Activated CD8-positive, alpha-beta memory T cell treated with anti-CD3 and anti-CD28 coated beads for 48 hours (primary cell): ENCODE results near the gene OAF.
"Not testable (repeated sequence)": the region's sequence is repeated elsewhere in the genome, so short reads cannot be mapped to it uniquely, and the experiment has no call there.

Experiments used
- DNase-seq, 3 experiments: peaks; one replicate each; pipeline ENCODE4 v3.0.0-alpha.2; 2020; ENCODE audit warnings: low read depth in 2 of 3, low spot score in 2 of 3

The OAF gene

DNA sequence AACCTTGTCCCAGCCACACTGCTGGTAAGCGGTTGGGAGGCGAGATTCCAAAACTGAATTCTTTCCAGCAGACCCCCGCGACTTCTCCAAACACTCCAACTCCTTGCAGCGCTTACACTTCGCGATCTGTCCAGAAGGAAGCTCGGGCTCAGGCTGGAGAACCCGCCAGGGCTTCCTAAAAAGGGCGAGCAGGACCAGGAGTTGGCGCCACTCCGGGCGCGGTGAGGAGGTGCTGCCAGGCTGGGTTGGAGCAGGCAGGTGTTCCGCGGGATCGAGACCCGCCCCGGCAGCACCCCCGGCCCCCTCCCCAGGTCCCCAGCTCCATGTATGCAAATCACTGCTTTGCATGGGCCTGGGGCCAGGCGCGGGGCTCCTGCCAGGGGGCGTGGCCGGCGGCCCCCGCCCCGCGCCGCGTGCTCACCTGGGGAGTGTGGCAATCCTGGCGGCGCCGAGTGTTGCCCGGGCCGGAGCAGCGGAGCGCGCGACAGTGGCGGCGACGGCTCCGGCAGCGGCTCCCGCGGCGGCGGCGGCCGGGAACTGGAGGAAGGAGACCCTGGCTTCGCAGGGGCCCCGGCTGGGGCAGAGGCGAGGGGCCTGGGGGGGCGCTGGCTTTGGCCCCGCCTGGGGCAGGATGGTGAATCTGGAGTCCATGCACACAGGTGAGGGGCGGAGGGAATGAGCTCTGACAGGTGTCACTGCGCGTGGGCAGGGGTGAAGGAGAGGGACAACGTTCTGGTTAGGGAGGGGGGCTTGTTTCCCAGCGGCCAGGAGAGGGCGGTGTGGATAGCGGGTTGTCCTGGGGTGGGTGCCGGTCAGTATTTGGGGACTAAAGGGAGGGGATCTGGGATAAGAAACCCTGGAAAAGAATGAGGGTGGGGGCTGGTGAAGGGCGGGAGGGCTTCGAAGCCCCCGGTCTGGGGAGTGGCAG, 29.1 kb downstream of the OAF start, which contains the start of gene POU2F3:
TSS of gene POU2F3 (plus strand) at position 428 of the 928 bp plus-strand sequence. CDS start at position 632, 204 bp downstream.
- no peak for DNase-seq

DNA sequence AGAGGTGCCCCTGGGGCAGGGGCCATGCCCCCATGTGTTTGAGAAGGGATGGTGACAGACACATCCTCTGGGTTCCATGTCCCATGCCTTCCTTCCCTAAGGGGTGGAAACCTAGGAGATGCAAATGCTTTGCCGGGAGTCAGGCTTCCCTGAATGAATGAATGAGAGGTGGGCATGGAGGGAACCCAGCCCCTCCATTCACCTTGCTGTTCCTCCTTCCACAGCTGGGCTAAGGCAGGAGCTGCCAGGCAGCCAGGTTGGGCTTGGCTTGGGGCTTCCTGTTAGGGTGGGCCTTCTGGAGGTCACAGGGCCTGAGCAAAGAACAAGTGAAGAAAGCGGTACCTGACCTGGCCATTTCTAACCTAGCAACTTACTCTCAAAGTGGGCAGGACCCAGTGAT, 30.0 kb downstream of the OAF start:
- no peak for DNase-seq

DNA sequence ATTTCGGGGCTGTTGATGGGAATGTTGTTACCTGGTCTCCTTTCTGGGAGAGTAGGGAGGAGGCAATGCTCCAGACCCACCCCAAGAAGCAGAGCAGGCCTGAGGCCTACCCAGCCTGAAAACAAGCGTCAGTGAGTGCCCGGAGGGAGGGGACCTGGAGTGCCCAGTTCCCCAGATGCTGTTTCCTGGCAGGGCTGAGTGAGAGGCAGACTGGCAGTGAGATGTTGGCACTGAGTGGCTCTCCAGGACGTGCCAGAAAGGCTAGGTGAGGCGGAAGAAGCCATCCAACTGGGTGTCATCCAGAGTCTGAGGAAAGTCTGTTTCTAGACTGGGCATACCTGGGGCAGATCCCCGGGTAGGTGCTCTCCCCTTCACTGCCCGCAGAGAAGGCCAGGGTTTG, 30.4 kb downstream of the OAF start:
- no peak for DNase-seq

DNA sequence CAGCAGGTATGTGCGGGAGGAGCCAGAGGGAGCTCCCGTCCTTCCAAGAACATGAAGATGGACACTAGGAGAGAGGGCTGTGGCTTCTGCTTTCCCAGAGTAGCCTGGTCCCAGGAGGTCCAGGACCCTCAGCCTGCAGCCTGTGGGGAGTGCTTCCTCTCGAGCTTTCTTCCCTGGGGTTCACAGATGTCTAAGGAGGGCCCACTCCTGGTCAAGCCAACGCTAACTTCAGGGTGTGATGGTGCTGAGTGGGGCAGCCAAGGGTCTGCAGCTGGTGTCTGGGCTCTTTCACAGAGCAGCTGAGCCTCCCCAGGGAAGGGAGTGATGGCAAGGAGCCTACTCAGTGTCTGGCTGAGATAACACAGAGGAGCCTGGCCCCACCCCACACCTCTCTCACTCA, 32.4 kb downstream of the OAF start:
- DNase-seq: no peak

DNA sequence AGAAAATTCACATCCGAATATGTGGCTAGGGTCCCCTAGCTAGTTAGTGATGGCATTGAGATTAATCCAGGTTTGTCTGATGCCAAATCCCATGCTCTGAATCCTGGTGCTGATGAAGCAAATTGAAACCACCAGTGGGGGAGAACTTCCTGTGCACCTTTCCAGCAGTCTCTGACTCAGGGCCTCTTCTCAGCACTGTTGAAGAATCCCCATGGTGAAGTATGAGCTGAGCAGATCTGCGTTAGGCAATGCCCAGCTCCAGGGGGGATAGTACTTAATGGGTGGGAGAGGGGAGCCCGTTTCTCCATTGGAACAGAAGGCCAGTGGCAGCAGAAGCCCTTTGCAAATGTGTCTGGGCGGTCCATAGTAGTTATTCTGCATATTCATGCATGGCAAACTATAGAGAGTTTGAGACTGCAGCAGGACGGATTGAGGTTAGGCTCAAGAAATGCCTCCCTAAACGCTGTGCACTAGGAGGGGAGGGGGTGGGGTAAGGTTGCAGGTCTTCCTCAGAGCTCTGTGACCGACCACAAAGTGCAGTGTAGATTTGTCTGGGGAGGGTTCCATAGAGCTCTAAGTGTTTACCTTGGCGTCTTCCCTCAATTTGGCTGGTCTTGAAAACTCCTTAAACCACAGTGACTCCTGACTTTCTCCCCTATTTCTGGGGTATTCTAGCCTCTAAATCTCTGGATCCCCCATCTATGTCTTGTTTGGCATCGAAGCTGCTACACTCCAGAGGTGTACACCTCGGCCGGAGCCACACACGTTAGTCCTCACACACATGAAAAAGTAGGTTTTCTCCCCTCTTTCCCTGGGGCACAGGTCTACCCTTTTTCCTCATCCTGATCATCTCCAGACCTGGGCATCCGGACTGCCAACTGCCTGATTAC, 33.9 kb downstream of the OAF start:
- no peak for DNase-seq

DNA sequence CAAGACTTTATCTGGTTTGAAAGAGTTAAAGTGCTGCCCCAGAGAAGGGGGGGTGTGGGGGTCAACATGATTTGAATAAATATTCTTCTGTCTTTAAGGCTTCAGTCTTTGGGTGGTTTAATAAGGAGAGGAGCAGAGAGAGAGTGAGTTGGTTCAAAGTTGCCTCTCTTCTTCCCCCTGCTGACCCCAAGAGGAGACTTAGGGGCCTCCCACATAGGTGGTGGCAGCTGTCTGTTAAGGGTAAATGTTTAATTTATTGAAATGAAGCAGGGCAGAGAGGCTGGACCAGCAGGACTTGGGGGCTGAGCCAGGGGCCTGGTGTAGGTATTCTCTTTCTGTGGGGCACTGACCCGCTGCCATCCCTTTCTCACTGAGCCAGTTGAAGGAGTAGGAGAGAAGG, 34.6 kb downstream of the OAF start:
- DNase-seq: no peak

DNA sequence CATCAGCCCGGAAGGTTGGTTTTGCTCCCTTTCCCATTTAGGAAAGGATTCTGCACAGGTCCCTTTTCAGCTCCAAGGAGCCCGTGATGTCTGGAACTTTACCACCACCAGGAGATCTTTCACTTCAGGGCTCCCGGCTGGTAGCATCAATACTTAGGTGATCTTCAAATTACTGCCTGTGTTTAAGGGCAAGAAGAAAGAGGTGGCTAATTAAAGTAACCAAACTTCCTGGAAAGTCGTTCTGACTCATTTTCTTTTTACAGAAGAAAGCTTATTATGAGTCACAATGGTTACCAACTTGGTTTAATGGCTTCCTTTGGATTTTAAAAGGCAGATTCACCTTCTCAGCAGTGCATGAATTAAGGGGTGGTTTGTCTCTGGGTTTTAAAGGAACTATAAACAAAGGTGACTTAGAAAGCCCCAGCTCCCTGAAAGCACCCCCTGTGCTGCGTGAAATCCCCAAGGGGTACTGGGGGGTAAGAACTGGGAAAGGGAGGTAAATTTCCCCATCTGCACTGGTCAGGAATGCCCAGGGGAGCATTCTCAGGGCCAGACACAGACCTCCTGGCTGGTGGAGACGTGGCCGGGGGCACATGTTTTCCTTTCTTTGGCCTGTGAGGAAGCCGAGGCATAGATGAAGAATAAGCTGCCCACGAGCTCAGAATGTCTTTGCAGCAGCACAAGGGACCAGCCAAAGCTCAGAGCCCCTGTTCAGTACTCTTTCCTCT, 37.9 kb downstream of the OAF start:
- peak in 1 of 3 experiments; percentile 12 for DNase-seq

DNA sequence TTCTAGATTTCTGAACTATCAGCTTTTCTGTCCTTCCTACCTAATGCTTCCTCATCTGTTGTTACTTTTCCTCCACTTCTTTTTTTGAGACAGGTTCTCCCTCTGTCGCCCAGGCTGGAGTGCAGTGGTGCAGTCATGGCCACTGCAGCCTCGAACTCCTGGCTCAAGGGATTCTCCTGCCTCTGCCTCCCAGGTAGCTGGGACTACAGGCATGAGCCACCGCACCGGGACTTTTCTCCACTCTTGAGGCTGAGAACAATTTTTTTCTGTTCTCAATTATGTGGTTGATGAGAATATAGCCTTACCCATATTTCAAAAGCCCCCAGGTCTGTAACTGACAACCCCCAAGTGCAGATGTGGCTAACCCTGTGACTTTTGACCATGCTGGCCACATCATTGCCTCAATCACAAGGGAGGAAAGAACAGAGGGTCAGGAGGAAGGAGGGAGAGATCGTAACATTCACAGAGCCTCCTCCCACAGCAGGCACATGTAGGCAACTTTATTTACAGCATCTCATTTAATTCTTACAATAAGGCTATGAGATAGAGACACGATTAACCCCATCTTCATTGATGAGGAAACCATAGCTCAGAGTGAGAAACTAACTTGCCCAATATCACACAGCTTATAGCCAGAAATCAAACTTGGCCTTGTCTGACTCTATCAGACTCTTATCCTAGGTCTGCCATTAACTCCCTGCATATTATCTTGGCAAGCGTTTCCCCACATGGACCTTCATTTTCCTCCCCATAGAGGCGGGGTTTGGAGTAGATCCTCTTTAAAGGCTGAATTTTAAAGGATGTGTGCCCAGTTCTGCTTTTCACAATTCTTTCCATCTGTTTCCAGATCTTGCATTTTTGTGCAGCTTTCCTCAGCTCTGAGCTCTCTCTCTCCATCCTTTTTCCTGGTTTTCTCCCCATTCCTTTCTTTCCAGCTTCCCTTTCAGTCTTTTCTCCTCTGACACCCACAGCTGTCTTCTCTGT, 38.7 kb downstream of the OAF start:
- DNase-seq: no peak

DNA sequence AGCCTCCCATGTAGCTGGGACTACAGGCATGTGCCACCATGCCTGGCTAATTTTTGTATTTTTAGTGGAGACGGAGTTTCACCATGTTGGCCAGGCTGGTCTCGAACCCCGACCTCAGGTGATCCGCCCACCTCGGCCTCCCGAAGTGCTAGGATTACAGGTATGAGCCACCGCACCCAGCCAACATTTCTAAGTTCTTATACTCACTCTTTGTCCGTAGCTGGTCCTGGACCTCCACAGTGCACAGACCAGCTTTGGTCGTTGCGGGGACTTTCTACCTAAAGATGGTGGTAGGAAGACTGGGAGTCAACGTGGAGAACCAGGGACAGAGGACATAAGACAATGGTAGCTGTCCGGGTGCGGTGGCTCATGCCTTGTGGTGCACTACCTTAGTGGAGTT, 42.5 kb downstream of the OAF start:
- not testable (repeated sequence) for DNase-seq

DNA sequence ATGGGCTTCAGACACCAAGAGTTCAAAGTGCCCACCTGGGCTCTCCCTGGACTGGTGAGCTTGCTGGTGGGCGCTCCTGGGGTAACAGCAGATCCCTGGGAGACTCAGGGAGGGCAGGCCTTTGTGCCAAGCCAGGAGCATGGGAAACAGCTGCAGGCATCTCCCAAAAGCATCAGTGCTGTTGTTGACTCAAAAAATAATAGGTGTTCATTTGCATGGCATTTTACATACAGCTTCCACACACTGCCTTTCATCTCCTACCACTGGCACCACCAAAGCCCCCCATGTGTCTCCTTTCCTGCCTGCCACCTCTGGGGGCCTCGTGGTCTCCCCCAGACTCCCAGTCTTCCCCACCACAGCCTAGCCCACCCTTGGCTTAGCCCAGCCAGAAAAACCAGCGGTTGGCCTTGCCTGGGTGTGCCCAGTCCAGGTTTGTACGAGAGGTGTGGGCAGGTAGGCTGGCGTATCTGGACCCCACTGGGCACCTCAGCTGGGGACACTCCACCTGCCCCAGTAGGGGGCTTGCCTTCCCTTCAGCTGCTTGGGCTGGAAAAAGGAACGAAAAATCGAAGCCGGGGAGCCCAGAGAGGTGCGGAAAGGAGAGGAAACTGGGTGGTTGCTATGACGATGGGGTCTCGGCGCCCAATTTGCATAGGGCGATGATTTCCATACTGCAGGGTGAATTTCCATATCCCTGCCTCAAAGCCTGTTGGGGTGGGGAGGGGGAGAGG, 44.1 kb downstream of the OAF start:
- DNase-seq: no peak

DNA sequence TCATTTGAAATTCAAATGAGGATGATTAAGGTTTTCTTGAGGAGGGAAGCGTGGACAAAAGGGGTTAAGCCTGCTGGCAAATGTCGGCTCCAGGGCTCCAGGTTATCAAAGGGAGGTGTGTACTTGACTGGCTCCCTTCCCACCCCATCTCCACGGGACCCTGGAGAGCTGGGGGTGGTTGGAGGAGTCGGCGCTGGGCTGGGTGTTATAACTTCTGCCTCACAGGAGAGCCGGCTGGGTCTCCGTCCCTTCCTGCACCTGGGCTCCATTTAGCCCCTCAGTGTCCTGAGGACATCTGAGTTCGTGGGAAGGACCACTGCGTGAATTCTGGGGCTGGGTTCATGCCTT, 44.7 kb downstream of the OAF start:
- DNase-seq: no peak

DNA sequence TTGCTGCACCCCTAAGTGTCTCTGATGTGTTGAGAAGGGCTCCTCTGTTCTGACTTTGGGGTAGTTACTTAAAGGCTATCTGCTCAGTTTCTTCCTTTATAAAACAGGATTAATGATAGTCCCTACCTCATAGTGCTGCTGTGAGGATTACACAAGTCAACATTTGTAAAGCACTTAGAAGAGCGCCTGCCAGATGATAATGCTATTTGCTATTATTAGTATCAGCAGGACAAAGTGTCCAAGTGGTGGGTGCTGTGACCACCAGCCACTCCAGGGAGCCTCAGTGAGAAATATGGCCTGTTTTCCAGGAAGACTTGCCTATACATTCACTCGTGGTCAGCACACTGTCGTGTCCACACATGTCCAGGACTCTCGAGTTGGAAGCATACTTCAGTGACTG, 45.3 kb downstream of the OAF start:
- no peak for DNase-seq

DNA sequence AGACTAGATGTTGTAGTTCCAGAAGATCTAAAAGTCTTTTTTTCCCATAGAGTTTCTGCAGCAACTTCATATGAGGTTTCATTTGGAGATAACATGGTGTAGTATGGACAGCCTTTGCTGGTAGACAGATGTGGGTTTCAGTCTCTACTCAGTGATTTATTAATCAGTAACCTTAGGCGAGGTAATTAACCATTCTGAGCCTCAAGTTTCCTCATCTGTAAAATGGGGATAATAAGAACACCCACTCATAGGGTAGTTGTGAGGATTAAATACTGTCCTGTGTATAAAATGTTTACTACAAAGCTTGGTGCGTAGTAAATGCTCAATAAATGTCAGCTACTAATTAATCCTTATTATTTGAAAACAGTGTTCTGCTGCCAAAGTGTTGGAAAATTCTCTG, 45.9 kb downstream of the OAF start:
- DNase-seq: no peak

DNA sequence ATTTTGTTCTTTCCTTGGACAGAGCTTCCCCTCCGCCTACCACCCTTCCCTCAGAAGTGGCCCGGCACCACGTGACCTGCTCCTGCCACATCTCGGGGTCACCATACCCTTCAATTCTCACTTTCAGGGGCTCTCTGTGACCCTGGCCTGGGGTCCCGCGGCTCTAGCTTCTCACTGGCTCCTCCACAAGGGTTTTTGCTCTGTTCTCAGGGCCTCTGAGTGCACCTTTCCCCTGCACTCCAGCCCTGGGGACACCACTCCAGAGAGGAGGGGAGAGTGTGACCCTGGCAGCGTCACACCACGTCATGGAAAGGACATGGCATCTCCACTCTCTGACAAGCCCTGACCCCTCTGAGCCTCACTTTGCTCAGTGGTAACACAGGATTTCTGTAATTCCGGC, 46.5 kb downstream of the OAF start:
- no peak for DNase-seq

DNA sequence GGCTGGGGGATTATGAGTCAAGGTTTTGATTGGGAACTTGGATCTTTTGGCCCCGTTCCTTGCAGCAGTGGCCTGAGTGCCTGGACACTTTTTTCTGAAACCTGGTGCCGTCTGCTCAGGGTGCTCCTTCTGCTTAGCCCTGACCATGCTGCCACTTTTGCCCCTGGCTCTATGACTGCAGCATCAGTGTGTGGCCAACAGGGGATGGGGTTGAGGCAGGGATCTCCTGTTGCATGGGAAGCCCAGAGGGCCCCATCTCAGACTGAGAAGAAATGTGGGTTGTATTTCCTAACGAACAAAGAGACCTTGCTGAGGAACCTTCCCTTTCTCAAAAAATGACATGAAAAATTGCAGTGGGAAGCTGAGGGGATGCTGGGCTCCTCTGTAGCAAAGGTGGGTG, 47.8 kb downstream of the OAF start:
- DNase-seq: no peak

DNA sequence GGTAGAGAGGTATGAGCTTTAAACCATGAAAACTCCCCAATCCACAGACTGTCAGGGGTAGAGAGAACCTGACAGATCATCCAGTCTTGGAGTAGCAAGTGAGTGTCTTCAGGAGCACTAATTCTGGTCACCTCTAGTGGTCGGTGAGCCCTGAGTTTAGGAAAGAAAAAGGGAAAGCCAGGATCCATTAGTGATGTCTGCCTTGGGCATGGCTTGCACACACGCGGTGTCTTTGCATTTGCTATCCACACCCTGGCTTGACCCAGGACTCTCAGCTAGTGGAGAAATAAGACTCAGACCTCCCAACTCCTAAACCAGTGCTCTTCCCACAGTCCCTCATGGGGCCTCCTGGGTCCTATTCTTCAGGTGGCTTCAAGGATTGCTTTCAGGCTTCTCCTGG, 48.4 kb downstream of the OAF start:
- no peak for DNase-seq

DNA sequence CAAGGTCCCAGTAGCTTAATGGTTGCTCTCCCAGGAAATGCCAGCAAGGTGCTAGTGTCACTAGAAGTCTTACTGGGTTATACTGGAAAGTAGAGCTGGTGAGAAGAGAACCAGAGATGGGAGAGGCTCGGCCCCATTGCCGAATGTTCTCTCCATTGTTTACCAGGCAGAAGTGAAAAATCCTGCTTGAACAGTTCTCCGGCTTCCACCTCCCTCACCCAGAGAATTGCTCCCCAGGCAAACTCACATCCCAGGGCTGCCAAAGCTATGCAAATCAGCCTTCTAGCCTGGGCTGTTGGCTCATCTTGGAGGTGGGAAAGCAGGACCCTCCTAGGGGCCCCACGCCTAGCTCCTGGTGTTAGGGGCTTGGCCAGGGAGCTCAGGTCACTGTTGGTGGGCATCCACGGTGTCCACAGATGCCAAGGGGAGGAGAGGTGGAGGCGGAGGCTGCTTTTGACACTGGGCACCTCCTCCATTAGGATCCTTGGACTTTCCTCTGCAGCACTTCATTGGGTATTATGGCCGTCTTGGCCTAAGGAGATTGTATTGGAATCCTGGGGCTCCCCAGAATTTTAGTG, 49.2 kb downstream of the OAF start:
- DNase-seq: no peak

DNA sequence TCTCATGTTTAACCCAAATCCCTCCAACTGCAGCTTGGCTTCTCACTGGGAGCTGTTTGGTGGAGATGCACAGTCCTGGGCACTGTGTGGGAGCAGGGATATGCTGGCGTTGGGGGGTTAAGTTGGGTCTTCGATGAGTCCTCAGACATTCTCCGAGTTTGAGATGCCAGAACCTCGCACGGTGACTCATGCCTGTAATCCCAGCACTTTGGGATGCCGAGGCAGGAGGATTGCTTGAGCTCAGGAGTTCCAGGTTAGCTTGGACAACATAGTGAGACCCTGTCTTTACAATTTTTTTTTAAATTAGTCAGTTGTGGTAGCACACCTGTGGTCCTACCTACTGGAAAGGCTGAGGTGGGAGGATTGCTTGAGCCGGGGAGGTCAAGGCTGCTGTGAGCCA, 49.8 kb downstream of the OAF start:
- DNase-seq: no peak

DNA sequence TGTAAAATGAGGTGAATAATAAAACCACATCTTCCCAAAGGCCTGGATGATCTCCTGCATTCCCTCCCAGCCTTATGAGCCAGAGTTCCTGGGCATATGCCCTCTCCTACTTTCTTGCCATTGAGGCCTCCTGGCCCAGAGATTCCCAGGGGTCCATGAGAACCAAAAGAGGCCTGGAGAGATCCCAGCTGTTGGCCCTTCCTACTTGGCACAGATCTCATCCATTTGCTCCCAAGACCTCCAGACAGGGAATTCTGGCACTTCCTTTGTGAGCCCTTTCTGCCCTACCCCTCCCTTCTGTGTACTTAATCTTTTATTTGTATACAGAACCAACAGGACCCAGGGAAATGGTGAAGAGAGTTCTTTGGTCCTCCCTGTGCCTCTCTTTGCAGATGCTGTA, 50.5 kb downstream of the OAF start:
- DNase-seq: no peak
